GM12801 (cell line): Measurements from ENCODE around the gene SLC2A14.

Experiments used
- TF ChIP-seq, protein P1 (sequence below): IDR thresholded peaks from one replicate; pipeline ENCODE4 v1.5.1; 2011; ENCODE audit warnings: control low read depth; ENCODE audit not compliant: insufficient read length; ENCODE audit errors: extremely low read depth

SLC2A14 gene

DNA sequence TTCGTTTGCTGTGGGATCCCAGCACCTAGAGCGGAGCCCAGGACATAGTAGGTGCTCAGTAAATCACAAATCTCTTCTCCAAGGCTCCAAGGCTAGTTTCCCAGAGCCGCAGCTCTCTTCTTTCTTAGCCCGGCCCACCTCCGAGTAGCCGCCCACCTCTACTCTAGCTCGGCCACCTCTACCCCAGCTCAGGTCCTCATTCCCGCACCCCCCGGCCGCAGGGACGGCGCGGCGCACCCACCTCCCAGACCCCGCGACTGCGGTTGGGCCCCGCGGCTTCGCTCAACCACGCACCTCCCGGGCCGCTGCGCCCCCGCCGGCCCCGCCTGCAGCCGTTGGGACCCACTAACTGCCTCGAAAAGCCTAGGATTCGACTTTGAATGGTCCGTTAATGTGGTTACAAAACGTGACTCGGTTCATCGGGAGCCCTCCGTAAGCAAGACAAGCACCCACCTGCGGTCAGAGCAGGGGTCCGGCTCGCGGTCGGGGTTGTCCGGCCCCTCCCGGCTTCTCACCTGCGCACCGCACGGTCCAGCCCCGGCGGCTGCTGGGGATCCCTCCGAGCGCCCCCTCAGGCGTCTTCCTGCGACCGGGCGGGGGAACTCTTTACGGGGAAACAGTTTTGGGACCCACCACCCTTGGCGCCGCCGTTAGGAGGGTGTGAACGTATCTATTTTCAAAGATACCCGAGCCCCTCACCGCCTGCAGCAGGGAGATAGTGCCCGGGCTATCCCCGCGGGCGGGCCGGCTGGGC, at the start of gene SLC2A14:
Gene SLC2A14, minus strand, starts transcription at position 350 of the 754 bp plus-strand sequence. CDS start 3,035 bp downstream, outside the sequence.
- TF ChIP-seq, protein P1, sequence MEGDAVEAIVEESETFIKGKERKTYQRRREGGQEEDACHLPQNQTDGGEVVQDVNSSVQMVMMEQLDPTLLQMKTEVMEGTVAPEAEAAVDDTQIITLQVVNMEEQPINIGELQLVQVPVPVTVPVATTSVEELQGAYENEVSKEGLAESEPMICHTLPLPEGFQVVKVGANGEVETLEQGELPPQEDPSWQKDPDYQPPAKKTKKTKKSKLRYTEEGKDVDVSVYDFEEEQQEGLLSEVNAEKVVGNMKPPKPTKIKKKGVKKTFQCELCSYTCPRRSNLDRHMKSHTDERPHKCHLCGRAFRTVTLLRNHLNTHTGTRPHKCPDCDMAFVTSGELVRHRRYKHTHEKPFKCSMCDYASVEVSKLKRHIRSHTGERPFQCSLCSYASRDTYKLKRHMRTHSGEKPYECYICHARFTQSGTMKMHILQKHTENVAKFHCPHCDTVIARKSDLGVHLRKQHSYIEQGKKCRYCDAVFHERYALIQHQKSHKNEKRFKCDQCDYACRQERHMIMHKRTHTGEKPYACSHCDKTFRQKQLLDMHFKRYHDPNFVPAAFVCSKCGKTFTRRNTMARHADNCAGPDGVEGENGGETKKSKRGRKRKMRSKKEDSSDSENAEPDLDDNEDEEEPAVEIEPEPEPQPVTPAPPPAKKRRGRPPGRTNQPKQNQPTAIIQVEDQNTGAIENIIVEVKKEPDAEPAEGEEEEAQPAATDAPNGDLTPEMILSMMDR: no peak

DNA sequence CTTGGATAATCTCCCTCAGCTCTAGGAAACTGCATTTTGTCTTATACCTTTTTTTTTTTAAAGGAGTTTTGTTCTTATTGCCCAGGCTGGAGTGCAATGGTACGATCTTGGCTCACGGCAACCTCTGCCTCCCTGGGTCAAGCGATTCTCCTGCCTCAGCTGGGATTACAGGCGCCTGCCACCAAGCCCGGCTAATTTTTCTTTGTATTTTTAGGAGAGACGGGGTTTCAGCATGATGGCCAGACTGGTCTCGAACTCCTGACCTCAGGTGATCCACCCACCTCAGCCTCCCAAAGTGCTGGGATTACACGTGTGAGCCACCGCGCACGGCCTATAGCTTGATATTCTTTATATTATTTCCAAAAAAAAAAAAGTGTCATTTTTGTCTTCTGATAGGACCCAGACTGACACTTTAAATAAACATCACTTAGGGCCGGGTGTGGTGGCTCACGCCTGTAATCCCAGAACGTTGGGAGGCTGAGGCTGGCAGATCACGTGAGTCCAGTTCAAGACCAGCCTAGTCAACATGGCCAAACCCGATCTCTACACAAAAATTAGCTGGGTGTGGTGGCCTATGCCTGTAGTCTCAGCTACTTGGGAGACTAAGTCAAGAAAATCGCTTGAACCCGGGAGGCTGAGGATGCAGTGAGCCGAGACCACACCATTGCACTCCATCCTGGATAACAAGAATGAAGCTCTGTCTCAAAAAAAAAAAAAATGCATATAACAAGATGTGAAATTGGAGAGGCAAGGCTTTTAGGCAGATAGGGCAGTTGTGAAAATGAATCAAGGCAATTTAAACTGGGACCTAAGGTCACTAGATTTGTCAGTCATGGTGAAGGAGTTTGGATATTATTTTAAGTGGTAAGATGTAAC, 44.9 kb upstream of the SLC2A14 start:
- TF ChIP-seq, protein P1: no peak

DNA sequence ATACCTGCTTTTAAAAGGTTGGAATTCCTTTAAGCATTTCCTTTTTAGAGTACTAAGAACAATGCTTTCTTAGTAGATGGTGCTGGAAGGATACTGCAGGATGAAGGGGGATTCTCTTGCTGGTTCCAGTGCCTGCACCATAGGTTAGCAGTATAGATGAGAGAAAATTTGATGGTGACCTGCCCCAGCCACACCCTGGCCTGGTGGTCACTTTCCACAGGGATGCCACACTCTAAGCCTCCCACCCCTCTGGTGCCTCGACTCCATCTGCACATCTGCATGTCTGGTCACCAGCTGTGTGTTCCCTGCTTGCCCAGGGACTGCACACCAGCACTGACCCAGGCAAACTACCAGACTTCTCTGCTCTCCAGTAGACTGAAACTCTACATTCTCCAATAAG, 44.2 kb upstream of the SLC2A14 start:
- TF ChIP-seq, protein P1: no peak

DNA sequence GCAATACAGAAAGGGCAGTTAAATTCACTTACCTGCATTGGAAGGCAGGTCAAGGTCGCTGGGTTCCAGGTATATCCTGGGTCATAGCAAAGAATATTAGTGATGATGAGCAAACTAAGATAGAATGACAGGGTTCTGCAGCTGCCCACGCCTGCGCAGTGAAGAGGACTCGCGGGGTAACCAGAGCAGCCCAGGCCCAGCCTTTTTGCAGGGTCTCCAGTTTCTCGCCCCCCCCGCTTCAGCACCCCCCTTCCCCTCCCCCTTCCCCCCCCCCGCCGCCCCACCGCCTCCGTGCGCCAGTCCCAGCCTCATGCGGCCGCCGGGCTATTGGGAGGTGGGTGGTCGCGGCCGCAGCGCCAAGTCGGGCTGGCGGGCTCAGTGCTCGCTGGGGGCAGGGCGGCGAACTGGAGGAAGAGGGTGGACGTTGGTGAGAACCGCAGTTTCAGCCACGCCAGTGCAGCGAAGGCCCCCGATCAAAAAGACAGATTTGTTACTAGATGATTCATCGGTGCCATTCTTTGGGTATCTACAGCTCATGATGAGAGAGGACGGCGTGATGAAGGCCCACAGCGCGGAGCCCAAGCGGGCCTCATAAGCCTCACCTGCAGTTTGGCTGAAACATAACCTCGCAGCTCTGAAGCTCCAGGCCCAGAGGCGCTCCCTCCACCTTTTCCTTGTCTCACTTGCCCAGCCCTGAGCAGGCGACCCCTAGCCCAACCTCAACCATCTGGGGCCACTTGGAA, 43.1 kb upstream of the SLC2A14 start:
- TF ChIP-seq, protein P1: no peak

DNA sequence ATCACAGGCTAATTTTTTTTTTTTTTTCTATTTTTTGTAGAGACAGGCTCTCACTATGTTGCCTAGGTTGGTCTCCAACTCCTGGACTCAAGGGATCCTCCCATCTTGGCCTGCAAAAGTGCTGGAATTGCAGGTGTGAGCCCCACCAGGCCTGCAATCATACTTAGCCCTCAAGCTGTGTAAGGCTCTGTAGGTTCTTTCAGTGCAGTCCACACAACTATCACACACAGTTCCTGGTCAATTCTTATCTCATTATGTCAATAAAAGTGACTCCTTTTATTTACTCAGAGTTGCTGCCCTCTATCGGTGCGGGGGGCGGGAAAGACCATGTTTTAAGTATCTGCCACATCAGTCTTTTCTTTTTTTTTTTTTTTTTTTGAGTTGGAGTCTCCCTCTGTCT, 34.3 kb upstream of the SLC2A14 start:
- TF ChIP-seq, protein P1: no peak

DNA sequence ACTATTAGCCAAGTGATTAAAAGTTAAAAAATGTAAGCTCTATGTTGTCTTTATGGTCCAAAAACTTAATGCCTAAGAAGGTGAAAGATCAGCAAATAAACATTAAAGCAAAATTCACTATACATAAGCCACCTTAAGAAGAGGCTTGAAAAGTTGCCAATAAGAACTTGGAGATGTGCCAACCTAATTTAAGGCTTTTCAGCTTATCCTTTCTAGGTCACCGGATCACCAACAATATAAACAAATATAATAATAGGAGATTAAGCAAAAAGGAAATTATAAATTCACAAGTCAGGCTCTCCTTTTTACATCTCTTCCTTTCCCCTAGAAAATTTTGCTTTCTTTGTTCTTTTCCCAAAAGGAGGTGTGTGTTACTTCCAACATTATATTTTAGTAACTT, 32.4 kb upstream of the SLC2A14 start:
- TF ChIP-seq, protein P1: no peak

DNA sequence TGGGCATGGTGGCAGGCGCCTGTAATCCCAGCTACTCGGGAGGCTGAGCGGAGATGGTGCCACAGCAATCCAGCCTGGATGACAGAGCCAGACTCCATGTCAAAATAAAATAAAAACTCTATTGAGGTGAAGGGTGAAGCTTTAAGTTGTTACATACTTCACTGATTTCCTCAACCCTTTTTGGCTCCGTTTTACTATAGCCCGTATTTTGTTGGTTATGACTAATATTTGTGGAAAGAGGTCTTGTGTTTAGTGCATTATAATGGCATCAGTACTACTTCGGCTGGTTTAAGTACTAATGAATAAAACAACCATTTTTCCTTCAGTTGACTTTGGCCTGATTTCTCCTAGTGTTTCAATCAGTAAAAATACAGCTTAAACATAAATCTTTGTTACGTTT, 27.0 kb upstream of the SLC2A14 start:
- TF ChIP-seq, protein P1: no peak
